NCI-H226 (cell line): ENCODE results near the gene SPRR5.

Source experiments
- DNase-seq: peaks from one replicate; pipeline ENCODE4 v3.0.0-alpha.2; 2015

Gene SPRR5

DNA sequence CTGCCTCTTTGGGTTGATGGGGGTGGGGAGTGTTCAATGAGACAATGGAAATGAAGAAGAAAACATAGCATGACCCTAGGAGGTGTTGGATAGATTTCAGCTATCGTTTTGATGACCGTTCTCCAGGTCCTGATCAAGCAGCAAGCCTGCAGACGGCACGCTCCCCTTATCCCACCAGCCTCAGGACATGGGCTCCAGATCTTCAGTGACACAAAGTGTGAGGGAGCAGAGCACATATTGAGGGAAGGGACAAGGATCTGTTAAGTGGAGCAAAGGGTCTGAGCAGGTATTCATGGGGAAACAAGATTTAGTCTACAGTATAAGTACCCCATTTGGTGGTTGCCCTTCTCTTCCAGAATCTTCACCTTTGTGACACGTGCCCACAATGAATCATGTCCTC lies 4.7 kb downstream of the SPRR5 start:
- DNase-seq, result no peak

DNA sequence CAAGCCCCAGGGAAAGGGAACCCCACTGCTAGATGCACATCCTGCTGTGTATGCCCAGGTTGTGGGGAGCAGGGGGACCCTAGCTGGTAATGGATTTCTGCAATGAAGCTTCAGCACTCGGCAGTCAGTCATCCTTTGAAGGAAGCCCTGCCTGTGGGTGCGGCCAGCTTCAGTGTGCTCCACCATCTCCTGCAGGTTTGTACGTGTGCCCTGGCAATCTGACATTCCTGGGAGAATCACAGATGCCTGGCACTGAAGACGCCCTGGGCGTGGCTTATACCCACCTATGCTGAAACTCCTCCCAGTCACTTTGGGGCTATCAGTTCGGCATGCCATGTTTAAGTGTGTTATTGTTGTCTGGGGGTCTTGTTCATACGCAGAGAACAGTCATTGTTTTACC lies 6.8 kb downstream of the SPRR5 start:
- no peak for DNase-seq

DNA sequence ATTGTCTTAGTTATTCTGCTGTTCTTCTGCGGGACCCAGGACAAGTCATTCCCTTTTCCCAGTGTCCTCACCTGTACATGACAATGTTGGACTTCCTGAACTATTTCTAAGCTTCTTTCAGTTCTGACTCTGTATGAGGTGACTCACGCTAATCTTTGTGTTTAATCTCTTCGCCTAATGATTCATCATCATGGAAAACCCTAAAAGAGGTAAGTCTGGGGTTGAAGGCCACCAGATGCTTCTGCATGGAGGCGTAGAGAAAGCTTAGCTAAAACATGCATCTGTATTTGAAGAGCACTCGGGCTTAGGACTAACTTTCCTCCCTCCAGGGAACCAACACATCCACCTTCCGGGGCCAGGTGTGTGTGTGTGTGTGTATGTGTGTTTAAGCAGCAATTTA lies 7.4 kb downstream of the SPRR5 start:
- no peak for DNase-seq

DNA sequence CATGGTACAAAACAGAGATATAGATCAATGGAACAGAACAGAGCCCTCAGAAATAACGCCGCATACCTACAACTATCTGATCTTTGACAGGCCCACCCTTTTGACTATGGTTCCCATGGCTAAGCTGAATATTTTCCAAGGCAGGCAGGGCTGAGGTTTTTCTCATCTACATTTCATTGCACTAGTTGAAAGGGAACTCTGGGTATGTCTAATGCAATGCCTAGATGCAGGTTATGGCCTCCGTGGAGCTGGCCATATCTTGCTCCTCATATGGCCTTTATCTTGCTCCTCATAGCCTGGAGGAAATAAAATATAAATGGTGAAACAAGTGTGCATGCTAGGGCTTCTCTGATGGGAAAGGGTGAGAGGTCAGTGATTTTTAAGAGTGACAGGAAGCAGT lies 10.6 kb downstream of the SPRR5 start:
- no peak for DNase-seq

DNA sequence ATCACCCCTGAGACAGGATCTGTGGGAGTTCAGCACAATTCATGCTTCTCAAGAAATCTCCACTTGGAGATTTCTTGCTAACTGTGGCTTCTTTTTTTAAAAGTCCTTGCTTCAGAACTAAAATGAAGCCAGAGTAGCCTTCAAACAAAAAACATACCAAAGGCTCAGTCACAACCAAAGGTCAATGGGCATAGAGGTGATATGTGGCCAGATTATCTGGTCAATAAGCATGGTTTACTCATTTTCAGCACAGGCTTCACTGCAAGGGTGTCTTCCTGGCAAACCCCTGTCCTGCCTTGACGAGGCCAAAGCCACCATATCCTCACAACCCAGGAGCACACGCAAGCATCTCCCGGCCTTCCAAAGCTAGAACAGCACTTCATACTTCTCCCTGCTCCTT lies 12.3 kb downstream of the SPRR5 start:
- no peak for DNase-seq

DNA sequence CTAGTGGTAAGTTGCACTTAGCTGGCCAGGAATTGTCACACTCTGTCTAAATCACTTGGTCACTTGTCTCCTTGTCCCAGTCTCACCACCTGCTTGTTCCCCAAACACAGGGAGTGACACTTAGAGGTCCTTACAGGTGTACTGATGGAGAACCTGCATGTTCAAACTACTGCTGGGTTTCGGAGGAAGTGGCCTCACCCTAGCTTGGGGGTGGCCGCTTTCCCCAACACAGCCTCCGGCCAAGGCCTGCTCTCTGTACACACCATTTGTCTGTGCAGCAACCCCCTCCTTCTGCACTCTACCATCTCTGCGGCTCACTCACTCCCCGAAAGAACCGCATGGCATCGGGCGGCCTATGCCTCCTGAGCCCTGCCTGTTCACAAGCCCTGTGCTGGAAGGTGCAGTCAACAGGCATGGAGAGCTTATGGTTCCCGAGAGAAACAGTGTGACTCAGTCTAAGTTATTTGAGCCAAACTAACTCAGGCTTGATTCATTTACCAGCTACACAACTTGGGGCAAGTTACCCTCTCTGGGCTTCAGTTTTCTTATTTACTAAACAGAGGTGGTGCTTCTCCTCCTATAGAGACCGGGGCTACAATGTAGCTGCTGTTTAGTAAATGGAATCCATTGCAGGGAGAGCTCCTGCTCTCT lies 12.9 kb downstream of the SPRR5 start:
- no peak for DNase-seq

DNA sequence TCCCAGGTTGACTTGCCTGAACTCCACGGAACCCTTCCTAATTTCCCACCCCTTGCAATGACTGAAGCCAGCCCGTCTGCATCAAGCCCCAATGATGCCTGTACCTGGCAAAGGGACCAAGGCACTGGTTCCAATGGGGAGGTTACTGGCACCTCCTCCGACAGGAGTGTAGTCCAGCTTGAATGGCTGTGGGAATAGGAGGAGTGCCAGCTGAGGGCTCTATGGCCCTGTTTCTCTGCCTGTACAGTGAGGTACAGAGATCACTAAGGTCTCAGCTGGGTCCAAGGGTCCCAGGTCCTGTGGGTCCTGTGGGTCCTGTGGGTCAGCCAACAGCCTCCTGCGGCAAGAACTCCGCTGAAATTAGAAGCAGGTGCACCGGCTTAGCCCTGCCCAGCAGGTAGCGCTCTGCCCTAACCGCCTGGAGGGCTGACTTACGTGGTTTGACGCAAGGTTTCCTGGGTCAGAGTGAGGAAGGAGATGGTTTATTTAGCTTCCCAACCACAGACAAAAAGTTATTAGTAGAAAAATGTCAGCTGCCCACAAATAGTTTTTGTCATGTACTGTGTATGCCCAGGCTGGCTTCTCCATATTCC lies 13.5 kb downstream of the SPRR5 start:
- no peak for DNase-seq

DNA sequence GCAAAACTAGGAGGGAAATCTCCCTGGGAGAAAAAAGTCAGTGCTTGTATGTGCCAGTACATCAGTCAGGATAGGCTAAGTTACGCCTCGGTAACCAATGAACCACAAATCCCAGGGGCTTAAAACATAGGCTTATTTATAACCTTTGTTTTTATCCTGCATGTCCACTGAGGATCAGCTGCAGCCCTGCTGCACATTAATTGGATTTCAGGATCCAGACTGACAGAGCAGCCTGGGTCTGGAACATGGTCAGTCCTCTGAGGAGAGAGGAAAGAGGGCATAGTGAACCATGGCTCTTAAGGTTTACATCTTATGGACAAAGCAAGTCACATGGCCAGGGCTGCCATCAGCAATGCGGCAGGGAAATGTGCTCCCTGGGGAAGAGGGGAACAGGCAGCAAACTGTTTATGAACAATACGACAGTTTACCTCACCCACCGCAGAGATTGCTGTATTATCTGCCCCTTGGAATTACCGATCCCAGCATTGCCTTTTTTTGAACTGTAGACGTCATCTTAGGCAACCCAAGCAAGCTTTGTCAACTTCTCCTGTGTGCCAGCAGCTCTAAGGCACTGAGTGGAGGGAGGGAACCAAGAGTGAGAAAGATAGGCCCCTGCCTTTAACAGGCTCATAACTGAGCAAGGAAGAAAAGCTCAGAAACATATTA lies 14.4 kb downstream of the SPRR5 start:
- no peak for DNase-seq

DNA sequence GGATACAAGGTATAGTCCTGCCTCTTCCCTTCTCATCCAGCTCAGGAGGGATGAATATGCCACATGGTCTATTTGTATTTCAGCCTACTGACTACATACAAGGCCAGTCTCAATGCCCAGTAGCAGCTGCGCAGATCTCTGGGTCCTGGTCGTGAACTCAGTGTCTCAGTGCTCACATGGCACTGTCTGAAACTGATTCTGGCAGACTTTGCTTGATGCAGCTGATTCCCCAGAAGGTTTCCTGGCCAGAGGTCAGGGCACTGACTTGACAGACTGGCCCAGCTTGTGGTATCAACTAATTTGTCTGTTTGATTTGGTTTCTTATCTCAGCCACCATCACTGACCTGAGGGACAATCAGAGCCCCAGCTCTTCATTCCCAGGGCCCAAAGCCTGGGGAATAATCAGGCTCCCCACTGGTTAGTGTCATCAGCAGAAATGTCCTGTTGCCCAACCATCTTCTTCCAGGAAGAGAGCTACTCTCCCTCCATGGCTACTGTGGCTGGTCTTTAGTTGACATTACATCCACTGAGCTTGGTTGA lies 15.9 kb downstream of the SPRR5 start:
- no peak for DNase-seq

DNA sequence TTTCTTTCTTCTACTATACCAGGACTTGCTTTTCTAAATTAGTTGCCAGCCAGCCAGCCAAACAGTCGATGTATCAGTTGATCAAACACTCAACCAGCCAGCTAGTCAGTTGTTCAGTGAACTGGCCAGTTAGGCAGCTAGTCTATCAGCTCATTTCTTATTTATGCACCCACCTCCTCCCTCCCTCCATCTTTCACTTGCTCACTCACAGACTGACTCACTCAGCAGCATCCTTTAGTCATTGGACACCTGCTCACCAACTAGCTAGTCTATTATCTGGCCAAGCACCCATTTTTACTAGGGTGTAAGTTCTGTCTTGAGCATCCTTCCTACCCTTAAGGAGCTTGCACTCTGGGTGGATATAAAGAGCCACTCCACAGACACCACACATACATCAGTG lies 17.5 kb downstream of the SPRR5 start:
- DNase-seq, result no peak

DNA sequence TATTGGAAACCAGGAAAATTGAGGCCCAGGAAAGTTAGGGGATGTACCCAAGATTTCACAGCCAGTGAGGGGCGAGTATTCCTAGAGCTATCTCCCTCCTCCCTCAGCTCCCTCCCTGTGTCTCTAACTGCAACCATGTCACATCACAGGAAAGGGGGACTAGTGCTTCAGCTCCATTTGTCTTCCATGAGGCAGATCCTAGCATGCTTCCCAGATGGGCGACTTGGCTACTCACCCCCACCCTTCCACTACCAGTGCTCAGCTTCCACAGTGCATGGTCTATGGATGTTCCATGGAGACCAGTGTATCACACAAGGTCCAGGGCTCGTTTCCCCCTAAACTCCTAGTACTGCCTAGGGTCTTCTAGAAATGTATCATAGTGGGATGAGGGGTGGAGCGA lies 18.8 kb downstream of the SPRR5 start:
- no peak for DNase-seq

DNA sequence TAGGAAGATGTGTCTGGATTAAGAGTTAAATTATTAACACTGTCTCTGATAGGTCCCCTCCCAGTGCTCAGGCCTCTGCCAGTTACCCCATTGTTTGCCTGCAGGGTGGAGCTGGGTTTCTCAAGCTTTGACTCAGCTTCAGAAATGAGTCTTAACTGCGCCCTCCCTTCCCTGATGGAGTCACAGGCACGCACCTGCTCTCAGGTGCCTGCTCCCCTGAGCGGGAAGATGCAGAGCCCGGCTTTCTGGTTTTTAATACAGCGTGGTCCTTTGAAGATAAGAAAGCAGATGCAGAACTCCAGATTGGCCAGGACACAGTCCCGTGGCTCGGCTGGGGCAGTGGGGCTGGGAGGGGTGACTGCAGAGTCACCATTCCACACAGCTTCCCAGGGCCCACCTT lies 20.2 kb downstream of the SPRR5 start:
- DNase-seq, result no peak

DNA sequence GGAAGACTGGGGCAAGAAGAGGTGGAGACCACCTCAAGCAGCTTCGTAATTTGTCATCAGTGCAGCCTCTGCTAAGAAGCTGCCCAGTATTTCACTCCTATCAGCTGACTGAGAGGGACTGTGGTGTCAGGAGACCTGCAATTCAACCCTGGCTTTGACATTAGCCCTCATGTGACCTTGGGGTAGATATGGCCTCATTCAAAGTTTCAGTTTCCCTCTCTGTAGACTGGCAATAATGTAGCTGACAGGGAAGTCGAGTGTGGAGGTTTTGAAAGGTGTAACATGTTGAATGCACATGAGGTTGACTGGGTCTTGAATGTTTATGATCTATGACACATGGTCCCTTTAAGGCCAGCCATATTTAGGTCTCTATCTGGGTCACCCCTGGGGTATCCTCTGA lies 21.2 kb downstream of the SPRR5 start:
- DNase-seq, result no peak

DNA sequence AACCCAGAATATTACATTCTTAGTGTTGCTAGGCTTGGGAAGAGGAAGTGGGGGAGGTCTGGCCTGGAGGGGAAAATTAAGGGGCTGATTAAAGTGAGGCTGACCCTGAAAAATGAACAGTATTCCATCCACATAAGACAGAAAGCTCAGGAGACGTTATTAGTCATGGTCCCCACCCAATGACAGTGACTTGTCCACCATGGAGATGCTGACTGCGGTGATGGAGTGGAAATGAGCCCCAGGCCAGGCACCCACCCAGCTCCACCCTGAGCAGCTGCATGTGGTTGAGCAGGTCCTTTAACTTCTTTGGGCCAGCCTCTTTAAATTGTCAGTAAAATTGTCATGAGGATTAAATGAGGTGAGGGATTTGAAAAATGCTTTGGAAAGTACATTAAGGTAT lies 22.0 kb downstream of the SPRR5 start:
- no peak for DNase-seq

DNA sequence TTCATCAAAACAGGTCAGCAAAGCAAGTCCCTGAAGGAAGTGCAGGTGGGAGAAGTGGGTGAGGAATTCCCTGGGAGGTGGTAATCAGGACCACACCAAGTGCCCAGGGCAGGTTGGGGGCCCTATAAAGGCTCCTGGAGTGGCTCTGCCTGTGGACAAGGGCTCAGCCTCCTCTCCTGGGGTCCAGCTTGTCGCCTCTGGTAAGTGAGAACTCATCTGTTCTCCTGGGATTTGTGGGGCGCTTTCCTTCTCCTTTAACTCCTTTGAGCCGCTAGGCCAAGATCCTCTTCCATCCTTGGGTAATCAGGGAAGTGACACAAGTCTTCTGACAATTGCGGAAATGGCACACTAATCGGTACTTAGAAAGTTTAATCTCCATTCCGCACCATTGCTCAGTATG lies 23.5 kb downstream of the SPRR5 start, which contains the start of gene SPRR4:
Gene SPRR4, plus strand, starts transcription at position 154 of the 400 bp plus-strand sequence. CDS start 1,243 bp downstream, outside the sequence.
- no peak for DNase-seq

DNA sequence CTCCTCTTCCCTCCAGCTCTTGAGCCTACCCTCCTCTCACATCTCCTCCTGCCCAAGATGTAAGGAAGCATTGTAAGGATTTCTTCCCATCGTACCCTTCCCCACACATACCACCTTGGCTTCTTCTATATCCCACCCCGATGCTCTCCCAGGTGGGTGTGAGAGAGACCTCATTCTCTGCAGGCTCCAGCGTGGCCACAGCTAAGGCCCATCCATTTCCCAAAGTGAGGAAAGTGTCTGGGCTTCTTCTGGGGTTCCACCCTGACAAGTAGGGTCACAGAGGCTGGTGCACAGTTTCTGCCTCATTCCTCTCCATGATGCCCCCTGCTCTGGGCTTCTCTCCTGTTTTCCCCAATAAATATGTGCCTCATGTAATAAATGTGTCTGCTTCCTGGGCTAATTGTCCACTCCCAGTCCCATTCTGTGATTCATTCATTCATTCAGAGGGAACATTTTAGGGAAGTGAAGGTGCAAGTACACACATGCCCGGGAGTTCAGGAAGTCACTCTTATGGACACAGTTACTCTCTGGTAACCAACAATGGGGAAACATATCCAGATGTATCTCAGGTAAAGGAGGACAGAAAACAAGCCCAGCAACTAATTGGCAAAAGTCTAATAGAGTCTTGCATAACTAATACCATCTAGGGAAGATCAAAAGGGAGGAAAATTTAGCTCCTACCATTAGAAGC lies 25.3 kb downstream of the SPRR5 start:
- no peak for DNase-seq

DNA sequence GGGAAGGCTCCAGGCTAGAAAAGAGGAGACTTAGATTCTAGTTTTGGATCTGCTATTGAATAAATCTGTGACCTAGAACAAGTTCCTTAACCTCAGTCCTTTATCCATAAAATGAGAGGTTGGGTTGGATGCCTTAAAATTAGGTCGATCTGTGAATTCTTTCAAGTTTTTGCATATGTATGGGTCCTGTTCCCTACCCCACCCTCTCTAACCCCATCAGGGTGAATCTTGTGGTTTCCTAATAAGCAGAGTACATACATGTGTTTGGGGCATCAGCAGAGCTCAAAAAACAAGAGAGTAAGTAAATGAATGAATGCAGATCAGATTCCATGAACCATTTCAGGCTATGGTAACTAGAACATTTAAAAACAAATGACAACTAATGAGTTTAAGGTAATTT lies 29.7 kb downstream of the SPRR5 start:
- no peak for DNase-seq

DNA sequence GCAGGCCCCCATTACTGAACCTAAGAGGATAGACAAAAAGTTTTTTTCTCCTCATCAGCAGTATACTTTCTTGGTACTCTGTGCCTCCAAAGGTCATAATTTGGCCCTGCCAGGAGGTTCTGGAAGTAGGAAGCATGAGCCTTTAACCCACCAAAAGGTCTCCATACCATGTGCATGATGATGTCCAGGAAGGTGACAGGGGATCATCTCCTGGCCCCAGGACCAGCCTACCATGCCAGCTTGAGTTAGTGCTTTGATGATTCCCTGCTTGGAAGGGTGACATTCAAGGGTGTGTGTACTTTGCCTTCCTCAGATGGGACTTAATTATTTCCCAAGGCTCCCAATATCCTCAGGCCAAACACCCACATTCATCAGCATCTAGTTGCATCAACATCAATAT lies 30.6 kb downstream of the SPRR5 start:
- DNase-seq, result no peak

DNA sequence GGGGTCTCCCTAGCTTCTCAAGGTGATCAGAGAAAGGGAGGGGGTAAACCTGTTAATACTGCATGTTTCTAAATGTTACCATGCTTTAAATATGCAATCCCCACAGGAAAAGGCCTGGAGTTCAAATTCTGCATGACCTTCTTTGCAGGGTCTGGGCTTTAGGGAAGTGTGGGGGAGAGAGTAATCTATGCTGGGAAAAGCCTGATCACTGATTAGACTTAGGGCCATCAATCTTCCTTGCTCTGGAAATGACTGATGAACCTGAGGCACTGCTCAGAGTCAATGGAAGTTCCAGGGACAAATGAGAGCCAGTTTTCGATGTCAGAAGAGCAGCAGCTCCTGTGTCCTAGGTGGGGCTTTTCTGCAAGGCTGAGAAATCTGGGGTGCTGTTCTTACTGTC lies 33.7 kb downstream of the SPRR5 start:
- no peak for DNase-seq

DNA sequence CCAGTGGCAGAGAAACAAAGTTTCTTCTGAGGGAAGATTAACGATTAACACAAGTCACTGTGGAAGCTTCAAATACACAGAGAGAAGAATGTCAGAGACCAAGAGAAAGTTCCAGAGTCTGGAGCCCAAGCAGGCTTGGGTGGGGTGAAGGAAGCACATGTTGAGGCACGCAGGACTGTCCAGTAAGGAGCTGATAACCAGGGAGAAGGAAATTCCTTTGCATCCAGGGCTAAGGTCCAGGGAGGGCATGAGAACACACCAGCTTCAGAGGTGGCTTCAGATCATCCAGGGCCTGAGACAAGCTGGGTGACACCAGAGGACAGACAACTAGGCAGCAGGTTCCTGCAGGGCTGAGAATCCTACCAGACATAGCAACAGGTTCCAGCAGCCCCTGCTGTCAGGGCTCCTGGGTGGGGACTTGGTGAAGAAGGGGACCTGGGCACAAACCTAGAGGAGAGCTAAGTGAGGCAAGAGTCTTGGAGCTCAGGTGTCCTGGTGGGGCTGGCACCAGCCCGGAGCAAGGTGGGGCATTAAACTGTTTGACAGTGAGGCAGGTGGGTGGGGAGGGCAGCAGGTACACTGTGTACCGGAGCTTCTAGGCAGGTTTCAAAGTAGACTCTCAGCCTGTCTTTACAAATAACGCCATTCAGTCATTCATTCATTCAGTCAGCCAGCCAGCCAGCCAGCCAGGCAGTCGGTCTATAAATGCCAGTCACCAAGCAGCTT lies 34.3 kb downstream of the SPRR5 start:
- no peak for DNase-seq

DNA sequence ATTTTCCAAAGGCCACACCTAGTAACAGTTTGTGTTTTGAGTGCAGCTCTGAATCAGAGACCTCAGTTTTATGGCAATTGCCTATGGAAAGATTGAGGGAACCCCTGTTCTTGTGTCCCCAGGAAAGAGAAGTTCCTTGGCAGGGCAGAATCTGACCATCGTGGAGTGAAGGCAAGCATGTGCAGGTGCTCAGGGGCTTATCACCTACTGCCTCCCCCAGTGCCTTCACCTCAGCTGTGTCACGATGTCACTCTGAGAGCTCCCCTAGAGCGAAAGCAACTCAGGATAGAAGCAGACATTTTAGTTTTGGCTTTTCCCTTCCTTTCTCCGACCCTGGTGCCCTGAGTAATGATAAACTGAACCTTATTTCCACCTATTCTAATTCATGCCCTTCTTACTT lies 35.1 kb downstream of the SPRR5 start:
- no peak for DNase-seq

DNA sequence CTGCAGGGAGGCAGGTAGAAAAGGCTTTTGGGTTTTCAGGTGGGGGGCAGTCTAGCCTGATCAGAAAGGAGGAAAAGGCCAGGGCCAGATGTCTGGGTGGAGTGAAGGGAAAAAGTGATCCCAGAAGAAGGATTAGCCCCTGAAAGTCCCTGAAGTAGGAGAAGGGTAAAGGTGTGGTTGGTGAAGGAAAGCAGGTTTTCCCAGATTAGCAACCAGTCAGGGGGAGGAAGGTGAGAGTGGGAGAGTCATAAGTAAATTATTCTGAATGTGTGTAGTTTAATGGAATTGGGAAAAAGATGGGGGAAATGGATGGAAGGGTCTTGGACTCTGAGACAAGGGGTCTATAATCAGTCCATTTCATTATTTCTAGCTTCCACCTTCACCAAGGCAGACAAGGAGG lies 36.2 kb downstream of the SPRR5 start:
- no peak for DNase-seq

DNA sequence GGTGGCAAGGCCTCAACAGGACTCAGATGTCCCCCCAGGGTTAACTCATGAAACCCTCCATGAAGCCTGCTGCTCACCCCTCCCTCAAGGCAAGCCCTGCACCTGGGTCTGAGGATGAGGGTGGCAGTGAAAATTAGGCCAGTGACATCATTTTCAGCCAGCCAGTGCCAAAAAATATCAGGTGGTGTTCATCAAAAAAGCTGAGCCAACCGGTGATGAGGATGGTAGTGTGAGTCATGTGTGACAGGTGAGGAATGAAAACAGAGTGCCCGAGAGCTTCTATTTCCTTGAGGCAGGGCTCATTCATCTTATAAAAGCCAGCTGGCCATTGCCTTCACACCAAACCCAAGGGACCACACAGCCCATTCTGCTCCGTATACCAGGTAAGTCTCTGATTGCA lies 36.7 kb downstream of the SPRR5 start, which contains the start of gene SPRR1A:
Gene SPRR1A, plus strand, starts transcription at position 339 of the 400 bp plus-strand sequence. CDS start 1,150 bp downstream, outside the sequence.
- no peak for DNase-seq
